Measurements from ENCODE around the gene PRKAR1B. TPM values are rescaled to one million over a fixed set of nuclear protein-coding genes. Genes with fewer than 3 reads are reported as not detected.
A peak's percentile ranks its signal among the peaks of the same experiment; 100 is the strongest.

The PRKAR1B gene
- total RNA-seq, 2 donors from 2014 or later, result 2.0 to 3.4 TPM

GRCh38 chr7:516606-517456 is 210.2 kb downstream of the PRKAR1B start:
- peaks cover 64% of the 10 kb centered on the region for H3K4me1 ChIP-seq
- 4% methylated on average over 65 of the region's 83 CpGs; no CpG with 5 or more reads in 1 of the 2 donors for WGBS, 2 donors
- DNase-seq, result peak; percentile 66 to 76 (median 70)

DNA sequence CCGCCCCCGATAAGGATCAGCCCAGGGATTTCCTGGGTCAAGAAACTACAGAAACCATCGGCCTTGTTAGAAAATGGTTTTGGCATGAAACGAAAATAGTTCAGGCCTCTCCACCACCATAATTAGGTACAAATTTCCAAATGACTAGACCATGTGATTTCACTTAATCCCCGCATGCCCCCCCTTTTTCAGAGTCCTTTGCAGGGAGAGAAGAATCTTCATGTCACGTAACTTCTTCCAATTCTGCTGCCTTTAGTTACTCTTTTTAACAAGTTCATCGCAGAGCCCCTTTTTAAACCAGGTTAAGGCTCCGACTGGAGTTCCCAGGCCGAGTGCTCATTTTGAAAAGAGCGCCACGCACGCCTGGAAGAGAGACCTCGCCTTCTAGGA is 210.9 kb downstream of the PRKAR1B start:
- Histone ChIP-seq H3K4me3 (no peak overlapping the region), H3K27me3 (no peaks in the 10 kb centered on the region), H3K4me1 (peaks cover 63% of the 10 kb centered on the region), H3K27ac (peak overlapping the region; percentile 91 to 99 (median 95)), H3K36me3 (replicated peaks in 1 of 2; ENCODE audit: insufficient read depth in 1 of 2, low read depth in 2 of 2) (peaks cover 0 to 3% of the 10 kb centered on the region in 2 donors), H3K9me3 (no peaks in the 10 kb centered on the region)
- no peak for ATAC-seq
- intact Hi-C loops (cut with DNase I), result no loop called here
- 32 to 50% methylated on average over 7 to 13 of the region's 13 CpGs for WGBS, 2 donors
- TF ChIP-seq POLR2A (IDR thresholded peaks at IDR 0.05), result no peak
- TF ChIP-seq, protein P1, sequence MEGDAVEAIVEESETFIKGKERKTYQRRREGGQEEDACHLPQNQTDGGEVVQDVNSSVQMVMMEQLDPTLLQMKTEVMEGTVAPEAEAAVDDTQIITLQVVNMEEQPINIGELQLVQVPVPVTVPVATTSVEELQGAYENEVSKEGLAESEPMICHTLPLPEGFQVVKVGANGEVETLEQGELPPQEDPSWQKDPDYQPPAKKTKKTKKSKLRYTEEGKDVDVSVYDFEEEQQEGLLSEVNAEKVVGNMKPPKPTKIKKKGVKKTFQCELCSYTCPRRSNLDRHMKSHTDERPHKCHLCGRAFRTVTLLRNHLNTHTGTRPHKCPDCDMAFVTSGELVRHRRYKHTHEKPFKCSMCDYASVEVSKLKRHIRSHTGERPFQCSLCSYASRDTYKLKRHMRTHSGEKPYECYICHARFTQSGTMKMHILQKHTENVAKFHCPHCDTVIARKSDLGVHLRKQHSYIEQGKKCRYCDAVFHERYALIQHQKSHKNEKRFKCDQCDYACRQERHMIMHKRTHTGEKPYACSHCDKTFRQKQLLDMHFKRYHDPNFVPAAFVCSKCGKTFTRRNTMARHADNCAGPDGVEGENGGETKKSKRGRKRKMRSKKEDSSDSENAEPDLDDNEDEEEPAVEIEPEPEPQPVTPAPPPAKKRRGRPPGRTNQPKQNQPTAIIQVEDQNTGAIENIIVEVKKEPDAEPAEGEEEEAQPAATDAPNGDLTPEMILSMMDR (IDR thresholded peaks at IDR 0.05), result no peak
- no peak for DNase-seq

More at GRCh38 chr7:516606-517456, 210.2 kb downstream of the PRKAR1B start:
- Histone ChIP-seq H3K36me3 (replicated peaks in 1 of 2; ENCODE audit: insufficient read depth in 1 of 2, low read depth in 2 of 2) (no peaks in the 10 kb centered on the region), H3K27me3 (no peaks in the 10 kb centered on the region), H3K9me3 (no peaks in the 10 kb centered on the region), H3K27ac (peak overlapping the region; percentile 91 to 99 (median 95)), H3K4me3 (peak overlapping the region; percentile 13 to 28)
- TF ChIP-seq, protein P1 (IDR thresholded peaks at IDR 0.05), result peak in 1 of 7 experiments; percentile 12
- TF ChIP-seq POLR2A (IDR thresholded peaks at IDR 0.05), result peak; percentile 47 to 53 (median 52)
- intact Hi-C loops (cut with DNase I), result no loop called here
- peak; percentile 9 for ATAC-seq

DNA sequence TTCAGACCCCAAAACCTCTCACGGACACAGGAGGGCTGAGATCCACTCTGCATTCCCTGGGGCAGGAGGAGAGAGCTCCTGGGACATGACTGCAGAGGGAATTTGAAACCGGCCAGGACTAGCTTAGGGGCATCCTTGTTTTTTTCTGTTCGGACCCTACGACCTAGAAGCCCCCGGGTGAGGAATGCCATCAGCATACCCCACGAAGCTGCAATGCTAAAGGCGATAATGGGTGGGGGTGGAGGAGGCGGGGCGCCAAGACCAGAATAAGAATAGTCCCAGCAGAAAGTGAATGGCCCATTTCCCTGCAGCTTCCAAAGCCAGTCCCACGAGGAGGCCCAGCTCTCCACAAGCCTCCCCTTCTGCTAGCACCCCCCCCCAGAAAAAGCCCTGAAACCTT is 211.5 kb downstream of the PRKAR1B start:
- Histone ChIP-seq H3K27me3 (no peaks in the 10 kb centered on the region), H3K4me3 (no peak overlapping the region), H3K4me1 (peaks cover 57% of the 10 kb centered on the region)

DNA sequence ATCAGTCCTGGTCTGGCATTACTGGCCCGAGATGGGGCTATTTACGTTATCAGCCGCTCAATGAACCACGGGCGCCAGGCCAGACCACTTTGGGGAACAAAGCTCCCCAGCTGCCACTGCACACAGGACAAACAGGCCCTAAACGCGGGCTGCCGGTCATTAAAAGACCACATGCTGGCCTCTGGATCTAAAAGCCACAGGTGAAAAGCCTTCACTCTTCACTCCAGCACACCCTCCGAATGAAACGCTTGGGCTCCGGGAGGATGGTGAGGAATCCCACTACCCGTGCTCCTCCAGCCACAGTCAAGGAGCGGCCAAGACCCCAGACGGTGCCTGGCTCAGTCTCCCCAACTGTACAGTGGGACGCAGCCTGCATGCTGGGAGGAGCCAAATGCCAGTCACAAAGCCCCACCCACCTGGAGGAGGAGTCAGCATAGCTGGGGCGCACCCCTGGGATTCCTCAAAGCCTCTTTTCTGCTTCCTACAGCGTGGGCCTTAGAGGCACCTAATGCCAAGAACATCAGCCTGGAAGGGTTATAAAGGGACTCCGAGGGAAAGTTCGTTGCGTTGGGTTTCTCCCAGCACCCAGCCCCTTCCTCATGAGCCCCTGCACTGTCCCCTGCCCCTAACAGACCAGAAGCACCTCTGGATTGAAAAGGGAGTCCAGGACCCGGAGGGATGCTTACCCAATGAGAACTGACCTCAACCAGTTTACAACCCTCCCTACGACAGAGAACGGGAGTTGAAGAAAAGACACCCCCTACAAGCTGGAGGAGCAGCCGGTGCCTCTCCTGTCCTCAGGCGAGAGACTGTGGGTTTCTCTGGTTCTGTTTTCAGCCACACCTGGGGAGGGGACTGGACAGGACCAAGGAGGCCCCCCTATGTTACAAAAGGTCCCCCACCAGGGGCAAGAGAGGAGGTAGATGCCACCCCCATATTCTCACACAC is 212.2 kb downstream of the PRKAR1B start:
- WGBS, 2 donors, result 35 to 56% methylated on average over 19 to 25 of the region's 25 CpGs
- TF ChIP-seq, protein P1 (IDR thresholded peaks at IDR 0.05), result no peak
- no peak for TF ChIP-seq POLR2A (IDR thresholded peaks at IDR 0.05)
- ATAC-seq (no peak), DNase-seq (peak; percentile 52 to 78 (median 68))
- Histone ChIP-seq H3K9me3 (no peaks in the 10 kb centered on the region), H3K4me1 (peaks cover 50% of the 10 kb centered on the region), H3K27ac (peak overlapping the region; percentile 30 to 99 (median 67)), H3K27me3 (no peaks in the 10 kb centered on the region), H3K36me3 (replicated peaks in 1 of 2; ENCODE audit: insufficient read depth in 1 of 2, low read depth in 2 of 2) (peaks cover 0 to 5% of the 10 kb centered on the region in 2 donors), H3K4me3 (no peak overlapping the region)
- intact Hi-C loops (cut with DNase I), result no loop called here

More for the DNA sequence above, 211.5 kb downstream of the PRKAR1B start:
- Histone ChIP-seq H3K36me3 (replicated peaks in 1 of 2; ENCODE audit: insufficient read depth in 1 of 2, low read depth in 2 of 2) (peaks cover 0 to 3% of the 10 kb centered on the region in 2 donors), H3K27ac (peak overlapping the region in 3 of 4 donors; percentile 40 to 99 (median 94)), H3K9me3 (no peaks in the 10 kb centered on the region)
- intact Hi-C loops (cut with DNase I), result no loop called here
- TF ChIP-seq, protein P1 (IDR thresholded peaks at IDR 0.05), result no peak
- TF ChIP-seq POLR2A (IDR thresholded peaks at IDR 0.05), result no peak
- DNase-seq (no peak), ATAC-seq (no peak)
- 63 to 65% methylated on average over 9 to 10 of the region's 10 CpGs for WGBS, 2 donors
